PC-3 (cell line): ENCODE results near the gene HUWE1. TPM values are rescaled to one million over a fixed set of nuclear protein-coding genes. Genes with fewer than 3 reads are reported as not detected.
A peak's percentile ranks its signal among the peaks of the same experiment; 100 is the strongest.

Source experiments
- ATAC-seq: fragments of 200-7000 bp; cut with Tn5 transposase; 2 replicates; pipeline ENCODE4 v1.9.1; 2020; ENCODE audit warnings: mild to moderate bottlenecking, moderate library complexity
- BruUV-seq: library from RNA; stranded (reverse); fragments of 400-500 nt; replicated peaks from 2 replicates; lab custom pipeline; 2021; lab: Mats Ljungman, UMichigan
- CTCF ChIA-PET: fragments of 300-600 bp; sonication (Branson Sonifier 250); formaldehyde crosslinking; loops from one replicate; lab custom pipeline; 2022; ENCODE audit warnings: antibody characterized with exemption; lab: Charles Lee
- POLR2A ChIA-PET: fragments of 300-600 bp; sonication (Branson Sonifier 250); formaldehyde crosslinking; loops from one replicate; lab custom pipeline; 2022; ENCODE audit warnings: antibody characterized with exemption; ENCODE audit not compliant: unreplicated experiment; lab: Charles Lee
- DNase-seq: peaks from one replicate; pipeline ENCODE4 v3.0.0-alpha.2; 2015
- H2AFZ ChIP-seq: fragments of 300-600 bp; sonication (generic); 2 replicates; pipeline ENCODE4 v1.6.0; 2016; ENCODE audit warnings: antibody characterized with exemption, low read length
- H3F3A ChIP-seq: fragments of 300-600 bp; sonication (generic); one replicate; pipeline ENCODE4 v1.6.0; 2017; ENCODE audit warnings: antibody characterized with exemption, low read length, control low read depth, mild to moderate bottlenecking; ENCODE audit not compliant: unreplicated experiment
- H3K27ac ChIP-seq: fragments of 300-600 bp; sonication (generic); 2 replicates; pipeline ENCODE4 v1.5.1; 2016; ENCODE audit warnings: mild to moderate bottlenecking, low read length
- H3K27me3 ChIP-seq: fragments of 300-600 bp; sonication (generic); 2 replicates; pipeline ENCODE4 v1.6.1; 2016; ENCODE audit warnings: low read length, mixed read lengths
- H3K36me3 ChIP-seq: fragments of 300-600 bp; sonication (generic); 2 replicates; pipeline ENCODE4 v1.6.1; 2016; ENCODE audit warnings: low read depth, mixed run types, low read length, mixed read lengths
- H3K4me1 ChIP-seq: fragments of 300-600 bp; sonication (generic); 2 replicates; pipeline ENCODE4 v1.5.1; 2016; ENCODE audit warnings: low read length; ENCODE audit not compliant: insufficient read depth
- H3K4me2 ChIP-seq: fragments of 300-600 bp; sonication (generic); 2 replicates; pipeline ENCODE4 v1.6.0; 2016; ENCODE audit warnings: low read length
- H3K4me3 ChIP-seq: fragments of 300-600 bp; sonication (generic); 2 replicates; pipeline ENCODE4 v1.5.1; 2016; ENCODE audit warnings: mild to moderate bottlenecking, low read length, mixed read lengths
- H3K79me2 ChIP-seq: fragments of 300-600 bp; sonication (generic); 2 replicates; pipeline ENCODE4 v1.6.1; 2017; ENCODE audit warnings: low read length, mixed read lengths
- H3K9ac ChIP-seq: fragments of 300-600 bp; sonication (generic); 2 replicates; pipeline ENCODE4 v1.6.0; 2016; ENCODE audit warnings: mild to moderate bottlenecking, low read length
- H3K9me2 ChIP-seq: fragments of 300-600 bp; sonication (generic); replicated peaks from 2 replicates; pipeline ENCODE4 v1.6.1; 2016; ENCODE audit warnings: mixed run types, low read length, mixed read lengths
- H3K9me3 ChIP-seq: fragments of 300-600 bp; sonication (generic); 2 replicates; pipeline ENCODE4 v1.6.1; 2016; ENCODE audit warnings: low read length, mixed read lengths
- H4K20me1 ChIP-seq: fragments of 300-600 bp; sonication (generic); 2 replicates; pipeline ENCODE4 v1.6.1; 2016; ENCODE audit warnings: low read length, mixed read lengths
- CTCF ChIP-seq: fragments of 300-600 bp; sonication (generic); conservative IDR thresholded peaks from 2 replicates; pipeline ENCODE4 v1.5.1; 2017; ENCODE audit warnings: antibody characterized with exemption, low read depth, mild to moderate bottlenecking, low read length
- EZH2 ChIP-seq: fragments of 300-600 bp; sonication (generic); IDR thresholded peaks from one replicate; pipeline ENCODE4 v1.6.1; 2017; ENCODE audit warnings: antibody characterized with exemption, mild to moderate bottlenecking, low read length; ENCODE audit not compliant: unreplicated experiment
- EZH2phosphoT487 ChIP-seq: fragments of 300-600 bp; sonication (generic); IDR thresholded peaks from 2 replicates; pipeline ENCODE4 v1.6.1; 2018; ENCODE audit warnings: mild to moderate bottlenecking, antibody characterized with exemption, low read length, borderline replicate concordance
- intact Hi-C: fragments of 100-400 bp; cut with micrococcal nuclease; formaldehyde crosslinking; loops from 2 replicates; pipeline ENCODE4 v1.9.0; 2023
- total RNA-seq: library from RNA; depleted of rRNA; stranded (reverse); fragments of >200 nt; gene quantifications from 2 replicates; pipeline ENCODE4 v1.2.3, GENCODE V29; 2014

The HUWE1 gene
- total RNA-seq, 1 experiment from 2014 or later = 206 TPM

GRCh38 chrX:53717205-53717604 is 30.7 kb upstream of the HUWE1 start:
- H3K9ac ChIP-seq = no peak overlapping the region; the same call in 1 of the 2 replicates
- no peak overlapping the region for H3K4me3 ChIP-seq
- no peaks in the 10 kb centered on the region for H3K79me2 ChIP-seq
- ChIA-PET CTCF (no interaction called here), POLR2A (no interaction called here)
- ATAC-seq = no peak
- peaks cover 54% of the 10 kb centered on the region for H3K4me1 ChIP-seq
- peak overlapping the region; percentile 89 for H3K27ac ChIP-seq
- H2AFZ ChIP-seq = no peak overlapping the region
- H3K4me2 ChIP-seq = no peak overlapping the region; the same call in 1 of the 2 replicates
- H3K9me3 ChIP-seq = no peaks in the 10 kb centered on the region
- no peak for DNase-seq
- H4K20me1 ChIP-seq = no peaks in the 10 kb centered on the region
- no peaks in the 10 kb centered on the region for H3K27me3 ChIP-seq
- no peaks in the 10 kb centered on the region for H3K9me2 ChIP-seq
- no peaks in the 10 kb centered on the region for H3K36me3 ChIP-seq
- intact Hi-C loops = no loop called here
- no peak for TF ChIP-seq EZH2
- peaks cover 4% of the 10 kb centered on the region for H3F3A ChIP-seq
- no TSS peak for BruUV-seq

GRCh38 chrX:53716328-53717088 is 30.0 kb upstream of the HUWE1 start:
- peak overlapping the region; percentile 79; the same call in 1 of the 2 replicates for H3K4me2 ChIP-seq
- no peaks in the 10 kb centered on the region for H3K36me3 ChIP-seq
- ChIA-PET CTCF (no interaction called here), POLR2A (no interaction called here)
- ATAC-seq (peak; percentile 30), DNase-seq (peak; percentile 74)
- H3K9me2 ChIP-seq = no peaks in the 10 kb centered on the region
- H2AFZ ChIP-seq = no peak overlapping the region
- no peaks in the 10 kb centered on the region for H3K9me3 ChIP-seq
- no TSS peak for BruUV-seq
- H3K79me2 ChIP-seq = no peaks in the 10 kb centered on the region
- no peaks in the 10 kb centered on the region for H3K27me3 ChIP-seq
- H3K4me1 ChIP-seq = peaks cover 58% of the 10 kb centered on the region
- no peaks in the 10 kb centered on the region for H4K20me1 ChIP-seq
- H3K4me3 ChIP-seq = no peak overlapping the region
- H3K27ac ChIP-seq = peak overlapping the region; percentile 89
- TF ChIP-seq CTCF (no peak), EZH2phosphoT487 (no peak), EZH2 (no peak)
- intact Hi-C loops = no loop called here
- H3F3A ChIP-seq = peaks cover 4% of the 10 kb centered on the region
- H3K9ac ChIP-seq = peak overlapping the region; percentile 15; the same call in 1 of the 2 replicates

GRCh38 chrX:53715346-53715924 is 28.9 kb upstream of the HUWE1 start:
- Histone ChIP-seq H3K9ac (peak overlapping the region; percentile 24), H3K36me3 (no peaks in the 10 kb centered on the region), H2AFZ (no peak overlapping the region), H3K9me2 (no peaks in the 10 kb centered on the region), H3K27me3 (no peaks in the 10 kb centered on the region), H4K20me1 (no peaks in the 10 kb centered on the region), H3K27ac (peak overlapping the region; percentile 89), H3K4me2 (peak overlapping the region; percentile 79), H3F3A (peaks cover 4% of the 10 kb centered on the region), H3K4me3 (peak overlapping the region; percentile 26; the same call in 1 of the 2 replicates), H3K9me3 (no peaks in the 10 kb centered on the region), H3K79me2 (no peaks in the 10 kb centered on the region), H3K4me1 (peaks cover 59% of the 10 kb centered on the region)
- intact Hi-C loops = no loop called here
- ATAC-seq = no peak; the same call in 1 of the 2 replicates
- DNase-seq = peak; percentile 51
- BruUV-seq = no TSS peak
- CTCF ChIA-PET = no interaction called here
- POLR2A ChIA-PET = no interaction called here
- TF ChIP-seq EZH2phosphoT487 (no peak), CTCF (no peak), EZH2 (no peak)
